IMR-90 (cell line): ENCODE measurements around the gene TK2.

Experiments
- CTCF ChIP-seq: conservative IDR thresholded peaks from 2 replicates; pipeline ENCODE4 v1.5.1; 2012; ENCODE audit warnings: mild to moderate bottlenecking, low read depth, low read length, improper control_type of control experiment
- RFX5 ChIP-seq: IDR thresholded peaks from 2 replicates; pipeline ENCODE4 v1.8.0; 2012; ENCODE audit warnings: low read depth, mild to moderate bottlenecking, low read length, moderate library complexity

DNA sequence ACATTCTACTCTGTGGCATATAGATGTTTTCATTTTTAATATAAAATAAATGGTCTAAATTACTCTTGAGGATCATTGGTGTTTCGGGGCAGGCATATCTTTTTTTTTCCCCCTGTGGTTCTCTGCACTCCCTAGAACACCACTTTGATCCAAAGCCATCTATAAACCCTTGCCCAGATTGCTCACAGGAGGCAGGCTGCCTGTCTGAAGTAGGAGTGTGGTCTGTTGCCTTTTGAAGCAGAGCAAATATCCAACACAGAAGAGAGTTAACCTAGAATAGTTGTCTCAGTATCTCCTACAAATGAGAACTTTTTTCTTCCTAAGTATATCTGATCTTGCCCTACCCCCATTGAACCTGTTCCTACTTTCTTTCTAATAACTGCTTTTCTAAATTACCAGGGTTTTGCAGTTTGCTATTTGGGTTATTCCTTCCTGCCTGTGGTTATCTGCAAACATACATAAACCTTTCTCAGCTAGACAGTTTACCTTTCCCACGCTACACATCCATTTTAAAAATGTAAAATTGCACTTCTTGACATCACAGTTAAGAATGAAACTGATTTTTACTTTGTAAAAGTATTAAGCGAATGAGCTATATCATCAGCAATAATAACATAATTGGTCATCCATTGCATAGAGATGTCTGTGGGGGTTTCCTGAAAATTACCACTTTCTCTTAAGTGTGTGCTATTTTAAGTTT lies 11.6 kb upstream of the TK2 start:
- TF ChIP-seq RFX5 = no peak
- no peak for TF ChIP-seq CTCF
